Pancreas (tissue), 10 donors: ENCODE results near the gene AFAP1L2. TPM values are rescaled to one million over a fixed set of nuclear protein-coding genes. Genes with fewer than 3 reads are reported as not detected.

Experiments
- ATAC-seq, 4 donors: fragments of 200-7000 bp; cut with Tn5 transposase; one replicate each; pipeline versions ENCODE4 v1.8.0 to v1.9.1; 2020; ENCODE audit warnings: mild to moderate bottlenecking in 4 of 4, moderate library complexity in 4 of 4
- DNase-seq, 6 donors: peaks; one replicate each; pipeline ENCODE4 v3.0.0-alpha.2; 2020
- FAIRE-seq: peaks from 2 replicates; lab custom pipeline; 2012; peaks lifted over from hg19 to GRCh38; lab: Jason Lieb, UNC
- H3K27ac ChIP-seq, 4 donors: fragments of 200-600 bp; sonication (generic); 1 replicate in 3 of 4; 2 replicates in 1 of 4; pipeline versions ENCODE4 v1.5.0 to v1.8.0; 2020
- H3K27me3 ChIP-seq, 4 donors: fragments of 200-600 bp; one replicate each; pipeline ENCODE4 v1.8.0; 2021
- H3K36me3 ChIP-seq, 3 donors: fragments of 200-600 bp; sonication (generic) in 1 of 3; one replicate each; pipeline versions ENCODE4 v1.5.0 to v1.8.0; 2020 to 2021
- H3K4me1 ChIP-seq, 3 donors: fragments of 200-600 bp; one replicate each; pipeline ENCODE4 v1.8.0; 2021
- H3K4me3 ChIP-seq, 4 donors: fragments of 200-600 bp; sonication (generic) in 2 of 4; one replicate each; pipeline versions ENCODE4 v1.5.0 to v1.8.0; 2020 to 2021
- H3K9me3 ChIP-seq, 4 donors: fragments of 200-600 bp; one replicate each; pipeline ENCODE4 v1.8.0; 2021
- WGBS, 2 donors: extraction: QIAGEN DNeasy Blood & Tissue Kit; methylation state at CpG; one replicate each; pipeline ENCODE4 v1.1.7; 2013; 5-methylcytosine and 5-hydroxymethylcytosine counted together
- intact Hi-C, 3 donors: fragments of 100-400 bp; cut with DNase I; formaldehyde crosslinking; loops; one replicate each; pipeline versions ENCODE4 v1.11.1 to v1.14.2; 2022
- polyA plus RNA-seq, 2 donors: library from polyadenylated mRNA; stranded (reverse); fragments of 200-250 nt; gene quantifications; one replicate each; pipeline ENCODE4 v1.2.3, GENCODE V29; 2013
- total RNA-seq, 6 donors: library from RNA; stranded (reverse); fragmentation: NEBNext Ultra II Directional in 4 of 6; extraction: Animal tissue kit (Norgen Biotek cat#: 25700) in 4 of 6; gene quantifications; one replicate each; pipeline versions ENCODE4 v1.2.1 to v1.2.4, GENCODE V29; 2021 to 2023
- TF ChIP-seq, protein P1 (sequence below), 4 donors: fragments of 200-600 bp; sonication (generic) in 3 of 4; IDR thresholded peaks; one replicate each; pipeline versions ENCODE4 v1.5.0 to v1.8.0; 2021; ENCODE audit warnings: antibody characterized with exemption in 4 of 4
- donor health status: healthy with polysubstance abuse.
- donor health status: DM: no; HTN: no; CAD: no; lungs with moderate emphysema.
- donor health status: DM: no; HTN: no; CAD: no.
- donor health status: control.
- donor health status: control.
- donor health status: Bipolar disorder and iron deficiency.
- donor health status: DM: yes; HTN: yes; CAD: no.
- donor health status: DM: no; HTN: no; CAD: no.
- donor health status: DM: no; HTN: no; CAD: no.
- donor health status: DM: yes; HTN: yes; CAD: no.

Gene AFAP1L2
- total and polyA plus RNA-seq, 8 donors: 3.3 to 19.9 (median 5.3) TPM

DNA sequence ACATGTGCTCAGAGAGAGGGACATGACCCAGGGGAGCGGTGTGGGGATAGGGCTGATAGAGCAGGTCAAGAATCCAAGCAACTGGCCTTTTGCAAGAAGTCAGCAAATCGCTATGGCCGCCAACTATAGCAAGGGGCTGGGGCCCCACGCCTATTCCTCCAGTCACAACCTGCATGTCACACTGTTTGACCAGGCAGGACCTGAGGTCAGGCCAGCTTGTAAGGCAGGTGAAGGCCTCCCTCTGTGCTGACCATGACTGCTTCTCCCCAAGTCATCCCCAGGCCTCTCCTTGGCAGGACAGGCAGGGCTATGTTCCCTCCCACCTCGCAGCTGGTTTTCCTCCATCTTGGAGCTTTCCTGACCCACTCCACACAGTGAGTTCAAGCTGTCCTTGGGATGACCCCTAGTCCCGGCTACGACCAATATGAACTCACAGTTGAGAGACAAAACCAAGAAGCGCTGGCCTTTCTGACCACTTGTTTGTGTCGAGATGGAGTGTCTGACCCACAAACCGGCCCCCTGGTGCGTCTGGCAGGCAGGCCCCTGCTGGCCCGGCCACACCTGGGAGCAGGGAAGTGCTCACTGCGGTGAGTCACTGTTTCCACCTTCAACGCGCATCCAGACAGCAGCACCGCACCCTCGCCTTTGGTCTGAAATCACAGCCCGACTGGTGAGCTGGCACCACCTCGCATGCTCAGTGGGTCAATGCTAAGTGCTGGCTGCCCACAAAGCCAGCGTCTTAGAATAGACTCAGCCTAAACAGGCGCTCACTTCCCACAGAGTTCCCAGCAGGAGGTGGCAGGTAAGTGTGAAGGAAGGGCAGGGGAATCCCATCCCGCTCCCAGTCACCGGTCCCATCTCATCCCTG, 83.8 kb downstream of the AFAP1L2 start:
- DNase-seq (peak in 1 of 6 donors; percentile 39), FAIRE-seq (no peak), ATAC-seq (peak in 2 of 4 donors; percentile 29 to 32)
- H3K4me3 ChIP-seq: no peak overlapping the region
- TF ChIP-seq, protein P1, sequence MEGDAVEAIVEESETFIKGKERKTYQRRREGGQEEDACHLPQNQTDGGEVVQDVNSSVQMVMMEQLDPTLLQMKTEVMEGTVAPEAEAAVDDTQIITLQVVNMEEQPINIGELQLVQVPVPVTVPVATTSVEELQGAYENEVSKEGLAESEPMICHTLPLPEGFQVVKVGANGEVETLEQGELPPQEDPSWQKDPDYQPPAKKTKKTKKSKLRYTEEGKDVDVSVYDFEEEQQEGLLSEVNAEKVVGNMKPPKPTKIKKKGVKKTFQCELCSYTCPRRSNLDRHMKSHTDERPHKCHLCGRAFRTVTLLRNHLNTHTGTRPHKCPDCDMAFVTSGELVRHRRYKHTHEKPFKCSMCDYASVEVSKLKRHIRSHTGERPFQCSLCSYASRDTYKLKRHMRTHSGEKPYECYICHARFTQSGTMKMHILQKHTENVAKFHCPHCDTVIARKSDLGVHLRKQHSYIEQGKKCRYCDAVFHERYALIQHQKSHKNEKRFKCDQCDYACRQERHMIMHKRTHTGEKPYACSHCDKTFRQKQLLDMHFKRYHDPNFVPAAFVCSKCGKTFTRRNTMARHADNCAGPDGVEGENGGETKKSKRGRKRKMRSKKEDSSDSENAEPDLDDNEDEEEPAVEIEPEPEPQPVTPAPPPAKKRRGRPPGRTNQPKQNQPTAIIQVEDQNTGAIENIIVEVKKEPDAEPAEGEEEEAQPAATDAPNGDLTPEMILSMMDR (IDR thresholded peaks at IDR 0.05): no peak
- 86 to 87% methylated on average over 23 of the region's 23 CpGs for WGBS, 2 donors
- no peaks in the 10 kb centered on the region for H3K9me3 ChIP-seq
- intact Hi-C loops: no loop called here
- no peaks in the 10 kb centered on the region for H3K36me3 ChIP-seq
- H3K27ac ChIP-seq: no peak overlapping the region
- H3K27me3 ChIP-seq: no peaks in the 10 kb centered on the region
- no peaks in the 10 kb centered on the region for H3K4me1 ChIP-seq

DNA sequence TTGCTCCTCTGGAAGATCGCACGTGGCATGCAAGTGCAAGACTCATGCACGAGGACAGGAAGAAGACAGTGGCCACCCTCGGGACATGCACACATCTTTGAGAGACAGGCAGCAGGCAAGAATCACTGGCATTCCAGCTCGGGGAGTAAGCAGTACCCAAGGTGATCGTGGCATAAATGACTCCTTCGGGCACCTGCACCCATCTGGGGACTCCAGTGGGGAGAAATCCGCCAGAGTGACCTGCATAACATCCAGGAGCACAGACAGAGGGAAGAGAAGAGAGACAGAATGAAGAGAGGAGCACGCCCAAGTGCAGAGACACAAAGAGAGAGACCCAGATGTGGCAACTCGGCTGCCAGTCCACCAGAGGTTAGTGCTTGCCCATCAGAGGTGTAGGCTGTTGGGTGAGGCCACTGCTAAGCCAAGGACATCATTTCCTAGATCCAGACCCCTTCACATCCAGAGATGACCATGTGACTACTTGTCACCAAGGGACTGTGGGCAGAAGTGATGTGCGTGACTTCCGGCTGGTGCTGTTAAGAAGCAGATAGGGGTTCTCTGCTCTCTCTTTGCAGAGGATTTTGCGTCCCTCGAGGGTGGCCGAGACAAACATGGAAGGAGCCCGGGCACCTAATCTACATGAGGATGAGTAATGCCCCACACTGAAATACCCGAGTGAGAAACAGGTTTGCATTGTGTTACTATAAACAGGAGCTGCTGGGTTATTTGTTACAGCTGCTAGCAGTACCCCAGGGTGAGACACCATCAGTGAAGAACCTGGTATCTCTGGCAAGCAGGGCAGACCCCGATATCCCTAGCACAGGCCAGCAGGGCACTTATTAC, 84.7 kb downstream of the AFAP1L2 start:
- H3K4me3 ChIP-seq: no peak overlapping the region
- no peaks in the 10 kb centered on the region for H3K9me3 ChIP-seq
- ATAC-seq (no peak), FAIRE-seq (no peak), DNase-seq (no peak)
- no peaks in the 10 kb centered on the region for H3K4me1 ChIP-seq
- no peak overlapping the region for H3K27ac ChIP-seq
- H3K36me3 ChIP-seq: no peaks in the 10 kb centered on the region
- H3K27me3 ChIP-seq: no peaks in the 10 kb centered on the region
- intact Hi-C loops: loop anchor here in 1 of 3 donors (10.0 kb wide), 1 partner anchor 115 kb away; no protein-coding TSS in a partner anchor
- 90 to 94% methylated on average over 18 of the region's 18 CpGs for WGBS, 2 donors
- TF ChIP-seq, protein P1 (IDR thresholded peaks at IDR 0.05): no peak

DNA sequence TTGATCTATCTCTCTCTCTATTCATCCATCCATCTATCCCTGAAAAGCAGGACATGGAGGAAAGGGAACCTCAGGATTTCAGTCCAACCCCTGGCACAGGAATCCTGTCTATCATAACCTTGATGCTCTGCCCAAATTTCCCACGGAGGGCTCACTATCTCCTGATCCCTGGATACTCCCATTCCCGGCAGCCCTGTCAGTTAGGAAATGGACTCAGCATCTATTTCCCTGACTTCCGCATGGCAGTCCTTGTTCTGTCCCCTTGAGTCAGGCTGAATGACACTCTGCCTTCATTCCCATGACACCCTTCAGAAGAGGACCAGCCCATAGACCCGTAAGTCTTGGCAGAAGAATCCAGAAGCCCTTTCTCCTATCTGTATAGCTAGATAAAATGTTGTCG, 87.6 kb downstream of the AFAP1L2 start:
- WGBS, 2 donors: 76 to 78% methylated on average over 5 of the region's 5 CpGs
- Histone ChIP-seq H3K4me1 (no peaks in the 10 kb centered on the region), H3K36me3 (no peaks in the 10 kb centered on the region), H3K27me3 (no peaks in the 10 kb centered on the region), H3K4me3 (no peak overlapping the region), H3K9me3 (no peaks in the 10 kb centered on the region), H3K27ac (no peak overlapping the region)
- no peak for DNase-seq
- intact Hi-C loops: loop anchor here in 1 of 3 donors (10.0 kb wide), 1 partner anchor 118 kb away; no protein-coding TSS in a partner anchor
- ATAC-seq: no peak
- TF ChIP-seq, protein P1 (IDR thresholded peaks at IDR 0.05): no peak
- FAIRE-seq: no peak

DNA sequence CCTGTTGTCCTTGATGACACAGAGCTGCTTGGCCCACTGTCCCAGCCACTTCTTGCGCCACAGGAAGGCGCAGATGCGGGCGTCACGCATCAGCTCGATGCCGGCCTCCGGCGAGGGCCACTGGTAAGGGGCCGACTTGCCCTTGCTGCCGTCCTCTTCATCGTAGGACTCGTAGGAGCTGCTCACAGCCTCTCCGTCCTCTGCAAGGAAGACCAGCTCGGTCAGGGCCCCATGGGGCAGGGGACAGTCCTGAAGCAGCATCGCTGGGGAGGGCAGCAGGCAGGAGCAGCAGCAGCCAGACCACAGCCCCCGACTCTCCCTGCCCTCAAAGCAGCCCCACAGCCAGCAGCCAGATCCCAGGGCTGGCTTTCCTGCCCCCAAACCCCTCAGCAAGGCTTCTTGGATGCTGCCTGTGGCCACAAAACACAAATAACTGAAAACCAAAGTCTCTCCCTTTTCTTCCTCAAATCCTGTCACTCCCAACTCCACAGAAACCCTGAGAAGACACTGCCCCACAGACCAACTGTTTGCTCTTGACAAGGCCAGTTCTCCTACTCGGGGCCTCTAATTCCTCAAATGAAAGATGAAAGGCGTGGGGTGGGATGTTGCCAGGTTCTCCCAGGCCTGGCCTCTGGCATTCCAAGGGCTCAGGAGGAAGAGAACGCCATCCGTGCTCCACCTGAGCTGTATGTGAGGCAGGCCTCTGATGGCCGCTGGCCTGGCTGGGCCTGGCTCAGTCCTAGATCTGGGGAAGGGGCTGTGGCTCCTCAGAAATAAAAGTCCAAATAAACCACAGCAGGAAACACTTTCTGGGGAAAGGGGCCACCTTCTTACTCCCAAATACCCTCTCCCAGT, 88.5 kb downstream of the AFAP1L2 start:
- Histone ChIP-seq H3K36me3 (no peaks in the 10 kb centered on the region), H3K27me3 (no peaks in the 10 kb centered on the region), H3K27ac (no peak overlapping the region), H3K4me1 (no peaks in the 10 kb centered on the region), H3K4me3 (no peak overlapping the region), H3K9me3 (no peaks in the 10 kb centered on the region)
- ATAC-seq (no peak), FAIRE-seq (no peak), DNase-seq (peak in 1 of 6 donors; percentile 53)
- TF ChIP-seq, protein P1 (IDR thresholded peaks at IDR 0.05): no peak
- 91 to 92% methylated on average over 22 of the region's 22 CpGs for WGBS, 2 donors
- intact Hi-C loops: loop anchor here in 1 of 3 donors (10.0 kb wide), 1 partner anchor 119 kb away; no protein-coding TSS in a partner anchor
